HUES48 (cell line): ENCODE measurements around the gene NAA30.
"Not testable (repeated sequence)": the region's sequence is repeated elsewhere in the genome, so short reads cannot be mapped to it uniquely, and the experiment has no call there.

Experiments
- H3K27ac ChIP-seq: one replicate; pipeline ENCODE4 v1.7.0; 2013; ENCODE audit warnings: low read depth, low read length, inconsistent platforms
- H3K27me3 ChIP-seq: 2 replicates; pipeline ENCODE4 v1.6.1; 2013; ENCODE audit warnings: mild to moderate bottlenecking, low read length; ENCODE audit not compliant: control insufficient read depth, insufficient read depth
- H3K36me3 ChIP-seq: 2 replicates; pipeline ENCODE4 v1.6.1; 2013; ENCODE audit warnings: low read length; ENCODE audit not compliant: control insufficient read depth, insufficient read depth
- H3K4me1 ChIP-seq: 2 replicates; pipeline ENCODE4 v1.6.1; 2013; ENCODE audit warnings: mild to moderate bottlenecking, low read length; ENCODE audit not compliant: control insufficient read depth, insufficient read depth
- H3K4me3 ChIP-seq: 2 replicates; pipeline ENCODE4 v1.5.1; 2013; ENCODE audit warnings: mild to moderate bottlenecking, low read depth, low read length
- H3K9ac ChIP-seq: 2 replicates; pipeline ENCODE4 v1.6.1; 2013; ENCODE audit warnings: mild to moderate bottlenecking, low read depth, low read length, moderate library complexity
- H3K9me3 ChIP-seq: 2 replicates; pipeline ENCODE4 v1.6.1; 2013; ENCODE audit warnings: low read length; ENCODE audit not compliant: control insufficient read depth, insufficient read depth

The NAA30 gene

GRCh38 chr14:57390037-57390805, at the start of gene NAA30:
TSS of gene NAA30 (plus strand) at chr14:57390586. CDS start at chr14:57390958, 372 bp downstream.
- Histone ChIP-seq H3K4me1 (peaks cover 24% of the 10 kb centered on the region), H3K9ac (peak within 1 kb of the TSS; percentile 69), H3K4me3 (peak within 1 kb of the TSS; percentile 91), H3K27me3 (no peaks in the 10 kb centered on the region), H3K9me3 (no peaks in the 10 kb centered on the region), H3K27ac (peak within 1 kb of the TSS; percentile 71), H3K36me3 (peaks cover 20% of the 10 kb centered on the region)

DNA sequence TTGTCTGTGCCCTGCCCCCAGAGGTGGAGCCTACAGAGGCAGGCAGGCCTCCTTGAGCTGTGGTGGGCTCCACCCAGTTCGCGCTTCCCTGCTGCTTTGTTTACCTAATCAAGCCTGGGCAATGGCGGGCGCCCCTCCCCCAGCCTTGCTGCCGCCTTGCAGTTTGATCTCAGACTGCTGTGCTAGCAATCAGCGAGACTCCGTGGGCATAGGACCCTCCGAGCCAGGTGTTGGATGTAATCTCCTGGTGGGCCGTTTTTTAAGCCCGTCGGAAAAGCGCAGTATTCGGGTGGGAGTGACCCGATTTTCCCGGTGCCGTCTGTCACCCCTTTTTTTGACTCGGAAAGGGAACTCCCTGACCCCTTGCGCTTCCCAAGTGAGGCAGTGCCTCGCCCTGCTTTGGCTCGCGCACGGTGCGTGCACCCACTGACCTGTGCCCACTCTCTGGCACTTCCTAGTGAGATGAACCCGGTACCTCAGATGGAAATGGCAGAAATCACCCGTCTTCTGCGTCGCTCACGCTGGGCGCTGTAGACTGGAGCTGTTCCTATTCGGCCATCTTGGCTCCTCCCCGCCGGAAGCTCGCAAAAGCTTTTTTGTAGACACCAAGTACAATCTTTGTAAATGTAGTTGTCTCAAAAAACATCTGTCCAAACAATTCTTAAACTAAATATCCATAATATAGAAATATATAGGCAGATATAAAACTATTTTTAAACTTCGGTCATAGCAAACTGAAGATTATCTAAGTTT, 46.7 kb upstream of the NAA30 start:
- not testable (repeated sequence) for H3K9ac ChIP-seq
- H3K4me3 ChIP-seq = peak overlapping the region; percentile 45

GRCh38 chr14:57345106-57345505, 45.3 kb upstream of the NAA30 start:
- H3K27ac ChIP-seq = no peak overlapping the region
- no peaks in the 10 kb centered on the region for H3K4me1 ChIP-seq
- H3K9me3 ChIP-seq = 0 out of 2 replicates have a peak, but pooled peaks cover 3% of the 10 kb centered on the region
- no peak overlapping the region for H3K4me3 ChIP-seq
- no peak overlapping the region for H3K9ac ChIP-seq
- H3K27me3 ChIP-seq = no peaks in the 10 kb centered on the region
- no peaks in the 10 kb centered on the region for H3K36me3 ChIP-seq

More for the DNA sequence above, 46.7 kb upstream of the NAA30 start:
- not testable (repeated sequence) for H3K4me1 ChIP-seq, H3K27me3 ChIP-seq, H3K36me3 ChIP-seq, H3K9me3 ChIP-seq
- peak overlapping the region; percentile 6 for H3K27ac ChIP-seq

- no peak overlapping the region for H3K27ac ChIP-seq
- H3K4me3 ChIP-seq = no peak overlapping the region
- no peaks in the 10 kb centered on the region for H3K36me3 ChIP-seq
- H3K9ac ChIP-seq = no peak overlapping the region
- H3K4me1 ChIP-seq = no peaks in the 10 kb centered on the region
- 0 out of 2 replicates have a peak, but pooled peaks cover 3% of the 10 kb centered on the region for H3K9me3 ChIP-seq
- no peaks in the 10 kb centered on the region for H3K27me3 ChIP-seq
Observed at GRCh38 chr14:57346741-57347140, 43.6 kb upstream of the NAA30 start.

DNA sequence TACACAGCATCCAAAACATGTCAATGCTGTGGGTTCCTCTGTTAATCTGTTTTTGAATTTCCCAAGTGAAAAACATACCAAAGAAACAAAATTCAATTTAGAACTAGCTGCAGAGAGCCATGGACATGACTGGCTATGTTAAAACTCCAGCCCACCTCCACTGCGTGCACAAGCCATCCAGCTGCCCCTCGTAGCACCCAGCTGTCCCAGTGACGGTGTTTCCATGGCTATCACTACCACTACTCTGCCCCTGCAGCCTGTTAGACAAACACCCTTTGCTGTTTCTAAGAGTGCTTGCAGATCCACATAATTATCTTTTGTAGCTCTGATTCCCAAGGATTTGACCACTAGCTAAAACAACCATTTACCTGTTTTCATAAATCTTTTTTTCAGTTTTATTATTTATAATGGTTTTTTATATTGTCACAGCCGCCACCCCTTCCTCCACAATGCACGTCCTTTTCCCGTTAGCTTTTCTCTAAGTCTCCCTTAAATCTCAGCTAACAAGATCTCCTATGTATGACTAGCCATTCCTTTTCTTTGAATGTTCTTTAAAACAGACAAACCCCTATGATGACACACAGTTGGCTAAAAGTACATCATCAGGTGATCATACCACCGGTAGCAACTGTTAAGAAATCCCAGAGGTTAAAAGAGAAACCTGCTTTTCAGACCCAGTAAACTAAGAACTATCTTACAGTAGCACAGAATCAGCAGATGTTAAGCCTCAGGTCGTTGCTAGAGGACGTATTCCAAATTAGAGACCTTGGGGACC, 37.8 kb upstream of the NAA30 start:
- Histone ChIP-seq H3K27me3 (no peaks in the 10 kb centered on the region), H3K36me3 (no peaks in the 10 kb centered on the region), H3K27ac (no peak overlapping the region), H3K9me3 (no peaks in the 10 kb centered on the region), H3K4me3 (no peak overlapping the region), H3K9ac (no peak overlapping the region), H3K4me1 (no peaks in the 10 kb centered on the region; the same call in 1 of the 2 replicates)

DNA sequence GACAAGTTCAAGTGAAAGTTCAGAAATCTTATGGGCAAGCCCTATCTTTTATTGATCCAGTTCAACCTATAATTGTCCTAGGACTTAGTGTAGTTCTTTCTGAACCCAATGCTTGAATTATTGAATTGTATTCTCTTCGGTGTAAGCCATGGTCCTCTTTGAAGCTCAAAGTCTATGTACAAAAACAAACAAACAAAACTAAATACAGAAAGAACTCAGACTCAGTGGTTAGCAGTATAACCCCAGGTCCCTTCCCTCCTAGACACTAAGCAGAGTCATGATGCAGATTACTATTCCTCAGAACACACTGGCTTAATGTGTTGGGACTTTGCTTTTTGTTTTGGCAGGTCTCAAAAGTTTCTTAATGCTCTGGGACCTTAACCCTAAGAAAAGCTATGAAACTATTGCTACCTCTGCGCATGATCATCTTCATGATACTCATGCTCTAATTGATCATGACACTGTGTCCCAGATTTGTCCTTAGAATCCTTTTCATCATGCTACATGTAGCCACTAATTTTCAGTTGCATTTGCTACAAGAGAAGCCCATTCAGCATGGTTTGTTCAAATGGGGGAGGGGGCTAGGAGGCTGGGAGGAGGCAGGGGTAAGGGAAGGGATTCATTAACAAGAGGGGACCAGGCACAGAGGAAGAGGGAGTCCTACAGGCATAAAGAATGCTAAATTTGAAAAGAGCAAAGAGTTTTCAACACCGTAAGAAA, 35.1 kb upstream of the NAA30 start:
- no peaks in the 10 kb centered on the region for H3K36me3 ChIP-seq
- no peaks in the 10 kb centered on the region for H3K9me3 ChIP-seq
- H3K4me1 ChIP-seq = no peaks in the 10 kb centered on the region; the same call in 1 of the 2 replicates
- H3K27ac ChIP-seq = no peak overlapping the region
- no peak overlapping the region for H3K4me3 ChIP-seq
- H3K27me3 ChIP-seq = no peaks in the 10 kb centered on the region
- H3K9ac ChIP-seq = no peak overlapping the region

- H3K9me3 ChIP-seq = no peaks in the 10 kb centered on the region
- H3K36me3 ChIP-seq = no peaks in the 10 kb centered on the region
- no peak overlapping the region for H3K9ac ChIP-seq
- peak overlapping the region; percentile 80 for H3K27ac ChIP-seq
- H3K4me1 ChIP-seq = peaks cover 23% of the 10 kb centered on the region; the same call in 1 of the 2 replicates
- no peaks in the 10 kb centered on the region for H3K27me3 ChIP-seq
- H3K4me3 ChIP-seq = no peak overlapping the region
Observed at GRCh38 chr14:57362361-57362760, 28.0 kb upstream of the NAA30 start.

GRCh38 chr14:57364659-57365450, 25.5 kb upstream of the NAA30 start:
- H3K27ac ChIP-seq = peak overlapping the region; percentile 59

GRCh38 chr14:57370187-57370586, 20.2 kb upstream of the NAA30 start:
- not testable (repeated sequence) for H3K36me3 ChIP-seq, H3K9ac ChIP-seq, H3K27ac ChIP-seq, H3K9me3 ChIP-seq, H3K27me3 ChIP-seq, H3K4me1 ChIP-seq, H3K4me3 ChIP-seq

More at GRCh38 chr14:57364659-57365450, 25.5 kb upstream of the NAA30 start:
- Histone ChIP-seq H3K4me1 (peaks cover 23% of the 10 kb centered on the region; the same call in 1 of the 2 replicates), H3K9me3 (no peaks in the 10 kb centered on the region), H3K4me3 (no peak overlapping the region; the same call in 1 of the 2 replicates), H3K36me3 (no peaks in the 10 kb centered on the region), H3K27me3 (no peaks in the 10 kb centered on the region), H3K9ac (no peak overlapping the region)

DNA sequence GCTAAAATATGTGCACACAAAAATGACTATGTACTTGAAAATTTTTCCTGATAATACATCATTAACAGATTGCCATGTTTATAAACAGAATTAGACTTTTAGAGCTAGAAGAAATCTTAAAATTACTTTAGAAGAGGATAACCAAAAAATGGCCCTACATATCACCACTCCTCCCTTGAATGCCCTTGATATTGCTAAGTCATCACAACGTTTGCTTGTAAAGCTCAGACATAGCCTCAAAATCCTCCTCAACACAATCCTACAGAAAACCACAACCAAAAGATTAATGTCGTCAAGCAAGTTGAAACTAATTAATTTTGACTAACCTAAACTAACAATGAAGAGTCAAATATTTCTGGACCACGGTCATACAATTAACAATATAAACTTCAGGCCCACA, 19.4 kb upstream of the NAA30 start:
- Histone ChIP-seq H3K27ac (no peak overlapping the region), H3K27me3 (no peaks in the 10 kb centered on the region), H3K4me1 (peaks cover 6% of the 10 kb centered on the region), H3K4me3 (no peak overlapping the region), H3K36me3 (no peaks in the 10 kb centered on the region), H3K9ac (no peak overlapping the region), H3K9me3 (no peaks in the 10 kb centered on the region)
